Fibroblast of upper back skin (primary cell): Measurements from ENCODE around the gene YIPF5.

Experiments used
- DNase-seq: peaks from one replicate; pipeline ENCODE4 v3.0.0-alpha.2; 2013

YIPF5 gene

GRCh38 chr5:144177548-144177947, 7.1 kb upstream of the YIPF5 start:
- peak; percentile 82 for DNase-seq

DNA sequence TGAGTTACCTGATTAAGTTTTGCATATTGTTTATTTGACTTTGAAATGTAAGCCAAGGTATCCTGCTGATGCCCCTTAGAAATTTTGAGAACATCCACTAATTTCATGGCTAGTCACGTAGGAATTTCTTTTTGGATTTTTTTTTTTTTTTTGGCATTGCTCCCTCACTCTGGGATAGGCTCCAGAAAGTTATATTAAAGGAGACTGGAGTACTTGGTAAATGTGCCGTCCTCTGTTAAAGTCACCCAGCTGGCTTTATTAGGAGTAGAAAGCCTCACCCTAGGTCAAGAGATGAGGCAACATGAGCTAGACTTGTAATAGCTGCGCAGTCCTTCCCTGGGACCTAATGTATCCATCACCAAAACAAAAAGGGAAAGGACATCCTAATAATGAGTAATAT, 3.3 kb upstream of the YIPF5 start:
- DNase-seq: no peak

DNA sequence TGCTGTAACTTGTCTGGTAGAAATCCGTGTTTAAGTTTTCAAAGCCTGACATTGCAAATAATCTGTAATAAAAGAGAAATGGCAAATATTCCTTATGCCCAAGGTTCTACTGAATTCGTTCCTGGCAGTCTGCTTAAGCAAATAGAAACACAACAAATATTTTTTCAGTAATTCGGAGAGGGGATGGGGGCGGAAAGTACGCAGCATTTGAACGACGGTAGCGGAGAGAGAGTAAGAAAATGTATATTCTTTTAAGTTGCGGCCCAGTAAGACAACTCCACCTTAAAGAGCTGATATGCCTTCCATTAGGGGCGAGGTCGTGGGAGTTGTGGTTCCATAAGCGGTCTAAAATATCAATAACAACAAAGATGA, 569 bp downstream of the YIPF5 start:
- DNase-seq: no peak

DNA sequence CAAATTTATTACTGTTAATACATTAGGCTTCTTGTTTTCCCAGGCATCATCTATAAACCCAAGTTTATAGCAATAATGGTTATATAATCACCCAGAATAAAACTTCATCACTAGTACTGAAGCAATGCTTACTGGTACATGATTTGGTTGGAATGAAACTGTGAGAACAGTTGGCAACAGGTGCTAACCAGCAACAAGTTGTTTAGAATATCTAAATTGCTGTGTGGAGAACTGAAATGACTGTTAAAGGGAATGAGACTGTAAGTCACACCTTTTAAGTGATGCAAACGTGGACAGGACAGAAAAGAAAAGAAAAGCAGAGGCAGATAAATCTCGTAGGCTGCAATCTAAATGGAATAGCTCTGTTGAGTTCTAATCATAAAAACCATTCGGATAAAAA, 2.5 kb downstream of the YIPF5 start:
- no peak for DNase-seq

- DNase-seq: no peak
Measured at GRCh38 chr5:144166696-144167095, 3.8 kb downstream of the YIPF5 start.

DNA sequence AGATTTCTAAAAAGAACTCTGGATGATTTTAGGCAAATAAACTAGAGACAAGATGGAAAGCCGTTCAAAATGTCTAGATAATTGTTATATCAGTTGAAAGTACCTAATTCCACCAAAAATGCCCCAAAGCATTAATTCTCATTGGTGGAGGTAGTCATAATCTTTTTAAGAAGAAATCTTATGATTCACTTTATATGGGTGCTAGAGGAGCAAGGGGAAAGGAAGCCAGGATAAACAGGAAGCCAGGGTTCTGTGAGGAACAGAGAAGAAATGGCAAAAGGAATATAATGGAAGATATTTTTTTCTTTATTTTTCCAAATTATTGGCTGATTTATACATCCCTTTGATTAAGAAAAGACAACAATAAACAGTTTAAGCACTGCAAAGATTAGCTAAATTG, 7.8 kb downstream of the YIPF5 start:
- DNase-seq: no peak

GRCh38 chr5:144156767-144157171, 13.7 kb downstream of the YIPF5 start:
- DNase-seq: peak; percentile 11

DNA sequence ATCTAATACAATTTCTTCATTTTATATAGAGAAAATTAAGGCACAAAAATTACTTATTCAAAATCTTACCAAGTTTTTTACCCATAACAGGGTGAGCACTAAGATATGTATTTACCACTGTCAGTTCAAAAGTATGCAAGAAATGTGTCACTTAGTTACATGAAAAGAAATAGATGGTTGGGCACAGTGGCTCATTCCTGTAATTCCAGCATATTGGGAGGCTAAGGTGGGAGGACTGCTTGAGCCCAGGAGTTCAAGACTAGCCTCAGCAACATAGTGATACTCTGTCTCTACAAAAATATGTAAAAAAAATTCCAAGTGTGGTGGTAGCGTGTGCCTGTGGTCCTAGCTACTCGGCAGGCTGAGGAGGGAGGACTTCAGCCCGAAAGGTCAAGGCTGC, 19.4 kb downstream of the YIPF5 start:
- peak; percentile 62 for DNase-seq

- DNase-seq: no peak
Measured at GRCh38 chr5:144144956-144145751, 25.3 kb downstream of the YIPF5 start.

GRCh38 chr5:144143625-144144024, 26.8 kb downstream of the YIPF5 start:
- no peak for DNase-seq

DNA sequence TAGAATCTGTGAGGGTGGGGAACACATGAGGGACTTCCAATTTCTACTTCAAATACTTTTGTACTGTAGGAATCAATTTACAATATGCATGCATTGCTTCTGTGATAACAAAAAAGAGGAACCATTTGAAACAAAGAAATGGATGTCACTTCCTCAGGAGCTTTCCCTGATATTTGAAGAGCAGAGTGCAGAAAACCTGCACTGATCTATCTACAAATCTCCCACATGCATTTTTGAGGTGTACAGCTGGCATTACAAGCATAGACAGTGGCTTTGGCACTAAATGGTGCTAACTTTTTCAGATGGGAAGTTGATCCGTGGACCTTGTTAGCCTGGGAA, 27.7 kb downstream of the YIPF5 start:
- DNase-seq: no peak

- peak; percentile 64 for DNase-seq
Measured at GRCh38 chr5:144142139-144142823, 28.2 kb downstream of the YIPF5 start.

DNA sequence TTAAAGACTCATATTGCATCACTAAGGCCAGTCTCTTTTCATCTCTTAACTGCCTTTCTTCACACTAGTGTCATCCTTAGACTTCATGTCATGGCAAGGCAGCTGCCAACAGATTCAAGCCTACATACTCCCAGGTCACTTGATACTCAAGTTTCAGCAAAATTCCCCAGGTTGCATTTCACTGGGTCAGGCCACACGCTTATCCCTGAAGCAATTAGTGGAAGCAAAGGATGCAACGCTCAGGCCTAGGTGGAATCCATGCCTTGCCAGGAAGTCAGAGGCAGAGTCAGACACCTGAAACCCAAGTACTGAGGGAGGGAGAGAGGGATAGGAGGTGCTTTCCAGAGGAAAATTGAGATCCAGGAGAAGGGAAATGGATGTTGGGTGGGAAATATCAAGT, 28.9 kb downstream of the YIPF5 start:
- no peak for DNase-seq

GRCh38 chr5:144139586-144139985, 30.9 kb downstream of the YIPF5 start:
- DNase-seq: peak; percentile 81

GRCh38 chr5:144135113-144135762, 35.2 kb downstream of the YIPF5 start:
- no peak for DNase-seq

- DNase-seq: no peak
Measured at GRCh38 chr5:144134194-144134826, 36.1 kb downstream of the YIPF5 start.

DNA sequence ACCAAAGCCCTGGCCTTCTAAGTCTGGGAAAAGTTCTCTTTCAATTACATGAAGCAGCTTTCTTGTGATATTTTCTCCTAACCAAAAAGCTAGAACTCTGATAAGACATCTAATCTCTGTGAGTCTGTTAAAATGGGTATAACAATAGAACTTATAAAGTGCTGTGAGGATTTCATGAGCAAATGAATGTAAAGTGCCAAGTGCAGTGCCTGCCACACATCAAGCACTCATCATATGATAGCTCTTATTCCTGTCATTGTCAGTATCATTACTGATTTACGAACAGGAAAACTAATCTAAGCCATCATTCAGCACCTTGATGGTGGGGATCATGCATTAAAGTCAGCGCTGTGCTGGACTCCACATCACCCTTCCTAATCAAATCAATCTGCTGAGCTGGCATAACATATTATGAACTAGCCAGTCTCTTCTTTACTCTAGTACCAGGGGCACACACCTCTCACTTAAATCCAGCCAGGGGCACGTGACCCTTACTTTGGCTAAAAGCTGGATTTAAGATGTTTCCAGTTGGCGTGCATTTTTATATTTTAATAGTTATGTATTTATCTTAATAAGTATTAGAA, 37.3 kb downstream of the YIPF5 start:
- DNase-seq: no peak

DNA sequence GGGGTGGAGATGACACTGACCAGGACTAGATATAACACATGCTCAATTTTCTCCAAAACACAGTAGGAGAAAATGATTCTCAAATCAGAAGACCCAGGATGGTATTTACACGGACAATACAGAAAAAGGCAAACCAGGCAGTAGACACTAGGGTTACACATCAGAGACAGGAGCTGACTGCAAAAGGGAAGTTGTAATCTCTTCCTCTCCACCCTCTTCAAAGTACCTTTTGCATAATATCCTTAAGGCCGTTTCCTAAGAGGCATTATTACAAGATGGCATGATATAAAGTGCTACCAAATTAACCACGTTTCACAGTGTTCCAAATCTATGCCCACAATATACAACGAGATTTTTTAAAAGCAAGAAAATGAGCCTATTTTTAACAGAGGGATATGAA, 39.2 kb downstream of the YIPF5 start:
- no peak for DNase-seq

- DNase-seq: no peak
Measured at GRCh38 chr5:144130306-144130705, 40.2 kb downstream of the YIPF5 start.

- no peak for DNase-seq
Measured at GRCh38 chr5:144128844-144129243, 41.6 kb downstream of the YIPF5 start.

GRCh38 chr5:144126707-144127106, 43.8 kb downstream of the YIPF5 start:
- DNase-seq: no peak

DNA sequence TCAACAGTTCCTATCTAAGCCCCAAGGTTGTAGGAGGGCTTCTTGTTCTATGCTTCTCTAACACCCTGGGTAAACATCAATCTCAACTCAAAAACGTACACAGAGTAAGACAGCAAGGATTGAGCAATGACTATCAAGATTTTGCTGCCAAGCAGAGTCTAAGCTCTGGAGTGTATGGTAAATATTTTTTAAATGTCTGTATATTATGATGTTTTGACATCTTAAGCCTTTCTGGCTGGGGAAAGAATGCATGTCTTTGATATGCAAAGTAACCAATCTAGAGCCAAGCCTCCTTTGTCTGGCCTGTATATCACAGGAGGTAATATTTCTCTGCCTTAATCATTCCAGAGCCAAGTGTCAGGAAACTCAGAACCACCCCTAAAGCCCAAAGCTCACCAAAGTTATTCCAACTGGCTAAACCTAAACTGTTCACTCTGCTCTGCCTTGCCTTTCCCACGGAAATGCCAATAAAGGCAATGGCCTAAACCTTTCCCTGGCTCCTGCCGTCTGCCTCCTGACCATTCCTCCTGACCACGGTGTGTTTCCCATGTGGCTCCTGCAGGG, 45.2 kb downstream of the YIPF5 start:
- peak; percentile 82 for DNase-seq

GRCh38 chr5:144122641-144123040, 47.8 kb downstream of the YIPF5 start:
- no peak for DNase-seq
